CD4-positive, alpha-beta T cell treated with Interleukin-4 for 1 hour (primary cell): ENCODE results near the gene ENTPD5.
"Not testable (repeated sequence)": the region's sequence is repeated elsewhere in the genome, so short reads cannot be mapped to it uniquely, and the experiment has no call there.

ENCODE experiments used
- DNase-seq, 2 donors: peaks; one replicate each; pipeline ENCODE4 v3.0.0-alpha.2; 2020 to 2022

ENTPD5 gene

GRCh38 chr14:74018586-74019407 lies at the start of gene ENTPD5, which contains the start of gene BBOF1:
Gene ENTPD5, minus strand, starts transcription at chr14:74019288. Its CDS starts 31,186 bp downstream, at chr14:73988102.
Gene BBOF1, plus strand, starts transcription at chr14:74019349. Its CDS starts 130 bp downstream, at chr14:74019479.
- DNase-seq = peak; percentile 86 to 88

DNA sequence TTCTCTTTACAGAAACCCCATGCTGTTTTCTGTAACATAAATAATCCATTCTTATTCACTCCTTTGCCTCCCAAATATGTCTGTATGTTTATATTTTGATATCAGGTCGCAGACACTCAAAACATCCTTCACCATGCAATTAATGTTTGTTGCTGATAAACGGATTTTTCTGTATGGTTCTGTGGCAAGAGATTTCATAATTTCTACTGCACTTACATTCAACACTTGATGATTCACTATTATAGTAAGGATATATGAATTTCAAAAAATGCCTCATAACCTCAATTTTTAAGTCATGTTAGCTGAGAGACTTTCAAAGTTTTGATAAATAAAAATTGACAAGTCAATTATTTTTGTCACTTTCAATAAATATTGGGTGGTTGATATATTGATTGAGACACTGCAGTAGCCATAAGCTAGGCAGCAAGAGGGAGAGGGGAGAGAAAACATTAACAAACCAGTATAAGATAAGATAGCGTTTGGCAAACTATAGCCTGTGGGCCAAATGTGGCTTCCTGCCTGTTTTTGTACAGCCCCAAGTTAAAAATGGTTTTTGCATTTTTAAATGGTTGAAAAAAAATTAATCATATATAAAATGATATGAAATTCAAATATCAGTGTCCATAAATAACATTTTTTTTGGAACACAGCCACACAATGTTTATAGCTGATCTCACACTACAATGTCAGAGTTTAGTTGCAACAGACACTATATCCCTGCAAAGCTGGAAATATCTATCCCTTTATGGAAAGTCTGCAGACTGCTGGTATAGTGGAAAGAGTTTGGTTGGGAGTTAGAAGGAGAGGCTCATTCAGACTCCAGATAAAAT lies 46.9 kb upstream of the ENTPD5 start:
- no peak for DNase-seq

- DNase-seq = no peak
Measured at GRCh38 chr14:74064883-74065282, 45.8 kb upstream of the ENTPD5 start.

- DNase-seq = no peak
Measured at GRCh38 chr14:74064426-74064825, 45.3 kb upstream of the ENTPD5 start.

- DNase-seq = no peak
Measured at GRCh38 chr14:74062809-74063150, 43.7 kb upstream of the ENTPD5 start.

- no peak for DNase-seq
Measured at GRCh38 chr14:74049876-74050495, 30.9 kb upstream of the ENTPD5 start.

- no peak for DNase-seq
Measured at GRCh38 chr14:74048281-74048680, 29.2 kb upstream of the ENTPD5 start.

DNA sequence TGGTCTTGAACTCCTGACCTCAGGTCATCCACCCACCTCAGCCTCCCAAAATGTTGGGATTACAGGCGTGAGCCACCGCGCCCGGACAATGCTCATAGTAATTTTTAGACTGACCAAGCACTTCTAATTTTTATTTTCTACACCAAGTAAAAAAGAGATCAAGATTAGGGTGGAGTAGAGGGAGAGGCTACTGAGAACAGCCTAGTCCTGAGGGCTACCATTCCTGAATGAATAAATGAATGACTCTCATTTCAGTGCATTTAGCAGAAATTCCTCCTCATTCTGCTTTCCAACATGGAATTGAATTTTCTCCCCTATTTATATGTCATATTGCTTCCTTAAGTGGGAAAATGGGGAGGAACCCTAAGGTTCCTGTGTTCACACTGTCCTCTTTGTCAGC lies 26.4 kb upstream of the ENTPD5 start:
- DNase-seq = no peak

- no peak for DNase-seq
Measured at GRCh38 chr14:74042296-74042695, 23.2 kb upstream of the ENTPD5 start.

- DNase-seq = peak in 1 of 2 donors; percentile 70
Measured at GRCh38 chr14:74038020-74038859, 19.2 kb upstream of the ENTPD5 start.

- no peak for DNase-seq
Measured at GRCh38 chr14:74035556-74035955, 16.5 kb upstream of the ENTPD5 start.

DNA sequence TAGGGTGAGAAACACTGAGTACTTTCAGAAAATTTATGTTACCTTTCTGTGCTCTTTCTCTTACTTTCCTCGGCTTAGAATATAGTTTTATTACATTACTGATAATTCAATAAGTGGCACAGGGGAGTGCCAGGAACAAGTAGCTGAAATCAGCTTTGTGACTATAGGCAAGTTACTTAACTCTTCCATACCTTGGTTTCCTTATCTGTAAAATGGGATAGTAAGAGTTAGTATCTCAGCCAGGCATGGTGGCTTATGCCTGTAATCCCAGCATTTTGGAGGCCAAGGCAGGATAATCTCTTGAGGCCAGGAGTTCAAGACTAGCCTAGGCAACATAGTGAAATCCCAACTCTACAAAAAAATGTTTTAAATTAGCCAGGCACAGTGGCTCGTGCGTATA lies 15.5 kb upstream of the ENTPD5 start:
- DNase-seq = no peak

GRCh38 chr14:74029136-74029535 lies 10.0 kb upstream of the ENTPD5 start:
- no peak for DNase-seq

- DNase-seq = no peak
Measured at GRCh38 chr14:74022346-74022745, 3.3 kb upstream of the ENTPD5 start.

GRCh38 chr14:74019408-74020137 lies 485 bp upstream of the ENTPD5 start:
- DNase-seq = peak in 1 of 2 donors; percentile 2

DNA sequence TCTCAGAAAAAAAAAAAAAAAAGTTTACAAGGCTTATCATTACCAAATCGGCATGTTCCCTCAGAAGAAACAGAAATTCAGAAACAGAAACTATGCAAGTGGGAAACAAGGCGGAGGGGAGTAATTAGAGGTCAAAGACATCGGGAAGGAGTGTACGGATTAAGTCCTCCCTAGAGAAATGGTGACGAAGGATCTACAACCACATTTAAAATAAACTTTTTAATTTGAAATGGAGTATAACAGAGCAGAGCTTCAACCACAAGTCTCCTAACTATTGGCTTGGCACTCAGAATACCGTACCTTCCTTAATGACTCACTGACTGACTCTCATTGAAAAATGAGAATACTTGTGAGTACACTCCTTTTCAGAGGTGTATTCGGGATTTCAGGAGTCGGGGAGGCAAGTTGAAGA lies 908 bp downstream of the ENTPD5 start:
- peak in 1 of 2 donors; percentile 25 for DNase-seq

- DNase-seq = no peak
Measured at GRCh38 chr14:74015963-74016362, 3.1 kb downstream of the ENTPD5 start.

DNA sequence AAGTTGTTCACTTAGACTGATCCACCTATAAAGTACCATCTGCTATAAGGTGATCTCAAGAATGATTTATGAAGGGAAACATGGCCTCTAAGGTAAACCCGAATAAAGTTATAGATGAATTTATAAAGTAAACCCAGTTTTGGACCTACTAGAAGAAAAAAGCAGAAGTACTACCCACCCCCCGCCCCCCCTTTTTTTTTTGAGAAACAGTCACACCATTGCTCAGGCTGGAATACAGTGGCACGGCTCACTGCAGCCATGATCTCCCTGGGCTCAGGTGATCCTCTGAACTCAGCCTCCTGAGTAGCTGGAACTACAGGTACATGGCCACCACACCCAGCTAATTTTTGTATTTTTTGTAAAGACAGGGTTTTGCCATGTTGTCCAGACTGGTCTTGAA lies 3.9 kb downstream of the ENTPD5 start:
- DNase-seq = no peak

DNA sequence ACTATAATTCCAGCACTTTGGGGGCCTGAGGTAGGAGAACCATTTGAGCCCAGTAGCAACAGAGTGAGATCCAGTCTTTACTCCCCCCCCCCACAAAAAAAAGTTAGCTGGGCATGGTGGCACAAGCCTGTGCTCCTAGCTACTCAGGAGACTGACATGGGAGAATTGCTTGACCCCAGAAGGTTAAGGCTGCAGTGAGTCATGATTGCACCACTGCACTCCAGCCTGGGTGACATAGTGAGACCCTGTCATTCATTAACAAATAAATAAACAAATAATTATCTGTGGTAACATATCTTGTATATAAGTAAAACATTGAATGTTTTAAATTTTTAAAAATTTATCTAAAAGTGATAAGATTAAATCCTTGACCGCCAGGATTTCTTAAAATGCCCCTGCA lies 4.8 kb downstream of the ENTPD5 start:
- no peak for DNase-seq

- no peak for DNase-seq
Measured at GRCh38 chr14:74008843-74009499, 10.1 kb downstream of the ENTPD5 start.

DNA sequence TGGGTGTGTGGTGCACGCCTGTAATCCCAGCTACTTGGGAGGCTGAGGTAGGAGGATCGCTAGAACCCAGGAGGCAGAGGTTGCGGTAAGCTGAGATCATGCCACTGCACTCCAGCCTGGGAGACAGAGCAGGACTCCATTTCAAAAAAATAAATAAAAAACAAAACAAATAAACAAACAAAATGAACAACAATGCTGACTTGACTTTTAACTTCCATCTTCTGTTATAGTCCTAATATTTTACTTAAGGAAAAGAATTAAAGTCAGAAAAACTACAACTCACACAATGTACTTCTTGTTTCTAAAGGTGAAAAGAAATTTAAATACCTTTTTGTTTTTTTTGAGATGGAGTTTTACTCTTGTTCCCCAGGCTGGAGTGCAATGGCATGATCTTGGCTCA lies 13.4 kb downstream of the ENTPD5 start:
- not testable (repeated sequence) for DNase-seq
